Liver (tissue), 3 donors: ENCODE data around the gene CCRL2.

ENCODE experiments used
- ATF3 ChIP-seq: IDR thresholded peaks from 2 replicates; pipeline ENCODE4 v1.6.1; 2016; ENCODE audit warnings: antibody characterized with exemption
- CTCF ChIP-seq: fragments of 150-350 bp; IDR thresholded peaks from 2 replicates; pipeline ENCODE4 v1.5.1; 2017; ENCODE audit warnings: improper control_type of control experiment, low read depth, low read length; ENCODE audit not compliant: missing input control
- FOXA1 ChIP-seq: IDR thresholded peaks from 2 replicates; pipeline ENCODE4 v1.6.1; 2016; ENCODE audit warnings: antibody characterized with exemption
- GABPA ChIP-seq, 2 donors: IDR thresholded peaks in 1 of 2; conservative IDR thresholded peaks in 1 of 2; 2 replicates each; pipeline ENCODE4 v1.6.1; 2016; ENCODE audit warnings: antibody characterized with exemption in 2 of 2, mild to moderate bottlenecking in 1 of 2, moderate library complexity in 1 of 2
- HNF4A ChIP-seq, 2 donors: conservative IDR thresholded peaks; 2 replicates each; pipeline ENCODE4 v1.6.1; 2016; ENCODE audit warnings: antibody characterized with exemption in 2 of 2, mild to moderate bottlenecking in 2 of 2
- JUND ChIP-seq, 2 donors: IDR thresholded peaks; 2 replicates each; pipeline ENCODE4 v1.6.1; 2016; ENCODE audit warnings: antibody characterized with exemption in 2 of 2
- MAX ChIP-seq: IDR thresholded peaks from 2 replicates; pipeline ENCODE4 v1.6.1; 2016; ENCODE audit warnings: antibody characterized with exemption
- RAD21 ChIP-seq, 2 donors: IDR thresholded peaks; 2 replicates each; pipeline ENCODE4 v1.6.1; 2016; ENCODE audit warnings: antibody characterized with exemption in 2 of 2, mild to moderate bottlenecking in 2 of 2
- RXRA ChIP-seq, 2 donors: IDR thresholded peaks; 2 replicates each; pipeline ENCODE4 v1.6.1; 2017 to 2018; ENCODE audit warnings: antibody characterized with exemption in 2 of 2, mild to moderate bottlenecking in 1 of 2
- SP1 ChIP-seq: IDR thresholded peaks from 2 replicates; pipeline ENCODE4 v1.6.1; 2018; ENCODE audit warnings: antibody characterized with exemption, mild to moderate bottlenecking
- TAF1 ChIP-seq: conservative IDR thresholded peaks from 2 replicates; pipeline ENCODE4 v1.6.1; 2016; ENCODE audit warnings: antibody characterized with exemption, mild to moderate bottlenecking
- YY1 ChIP-seq: IDR thresholded peaks from 2 replicates; pipeline ENCODE4 v1.6.1; 2016; ENCODE audit warnings: antibody characterized with exemption, mild to moderate bottlenecking
- donor health status: healthy.
- donor health status: healthy.

GRCh38 chr3:46412786-46413298 is 5.8 kb downstream of the CCRL2 start:
- no peak for TF ChIP-seq JUND (IDR thresholded peaks at IDR 0.05)
- no peak for TF ChIP-seq CTCF
- no peak for TF ChIP-seq FOXA1
- TF ChIP-seq SP1: no peak
- no peak for TF ChIP-seq RAD21 (IDR thresholded peaks at IDR 0.05)
- TF ChIP-seq RXRA (IDR thresholded peaks at IDR 0.05): no peak
- TF ChIP-seq MAX: no peak
- TF ChIP-seq HNF4A (conservative IDR thresholded peaks at IDR 0.05): no peak
- TF ChIP-seq TAF1: no peak
- TF ChIP-seq GABPA (IDR thresholded peaks at IDR 0.05 in 1 of 2, conservative IDR thresholded peaks at IDR 0.05 in 1 of 2): no peak
- no peak for TF ChIP-seq YY1
- TF ChIP-seq ATF3: no peak
